ENCODE measurements around the gene TIPARP.

TIPARP gene, protein sequence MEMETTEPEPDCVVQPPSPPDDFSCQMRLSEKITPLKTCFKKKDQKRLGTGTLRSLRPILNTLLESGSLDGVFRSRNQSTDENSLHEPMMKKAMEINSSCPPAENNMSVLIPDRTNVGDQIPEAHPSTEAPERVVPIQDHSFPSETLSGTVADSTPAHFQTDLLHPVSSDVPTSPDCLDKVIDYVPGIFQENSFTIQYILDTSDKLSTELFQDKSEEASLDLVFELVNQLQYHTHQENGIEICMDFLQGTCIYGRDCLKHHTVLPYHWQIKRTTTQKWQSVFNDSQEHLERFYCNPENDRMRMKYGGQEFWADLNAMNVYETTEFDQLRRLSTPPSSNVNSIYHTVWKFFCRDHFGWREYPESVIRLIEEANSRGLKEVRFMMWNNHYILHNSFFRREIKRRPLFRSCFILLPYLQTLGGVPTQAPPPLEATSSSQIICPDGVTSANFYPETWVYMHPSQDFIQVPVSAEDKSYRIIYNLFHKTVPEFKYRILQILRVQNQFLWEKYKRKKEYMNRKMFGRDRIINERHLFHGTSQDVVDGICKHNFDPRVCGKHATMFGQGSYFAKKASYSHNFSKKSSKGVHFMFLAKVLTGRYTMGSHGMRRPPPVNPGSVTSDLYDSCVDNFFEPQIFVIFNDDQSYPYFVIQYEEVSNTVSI

DNA sequence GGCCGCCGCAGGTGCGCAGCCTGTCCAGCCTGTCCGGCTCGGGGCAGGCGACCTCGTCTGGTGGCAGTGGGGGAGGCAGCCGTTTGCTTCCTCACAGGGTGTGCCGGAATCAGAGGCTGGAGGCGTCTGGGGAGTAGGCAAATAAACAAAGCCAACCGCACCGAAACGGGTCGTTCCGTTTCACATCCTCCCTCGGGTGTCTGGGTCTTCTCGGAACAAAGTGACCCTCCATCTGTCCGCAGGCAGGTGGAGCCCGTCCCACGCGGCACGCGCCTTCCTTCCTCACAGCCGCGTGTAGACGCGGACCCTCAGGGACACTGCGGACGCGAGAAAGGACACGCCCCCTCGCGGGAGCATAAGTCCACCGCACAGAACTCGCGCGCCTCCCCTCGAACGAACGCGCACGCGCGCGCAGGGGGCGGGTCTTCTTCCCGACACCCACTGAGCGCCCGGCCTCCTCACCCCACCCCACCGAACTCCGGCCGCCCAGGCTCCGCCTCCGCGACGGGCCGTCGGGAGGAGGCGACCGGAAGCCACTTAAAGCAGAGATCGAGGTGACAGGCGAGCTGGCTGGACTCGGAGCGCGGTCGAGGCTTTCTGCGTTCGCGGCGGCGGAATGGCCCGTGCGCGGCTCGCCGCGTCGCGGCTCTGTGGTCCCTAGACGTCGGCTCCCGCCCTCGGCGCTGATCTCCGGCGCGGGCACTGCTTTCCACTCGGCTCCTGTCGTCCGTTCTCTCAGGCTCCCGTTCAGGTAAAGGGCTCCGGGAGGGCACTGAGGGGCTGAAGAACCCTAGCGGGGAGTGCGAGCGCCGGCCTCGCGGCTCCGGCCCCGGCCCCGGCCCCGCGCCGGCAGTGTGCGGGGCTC is at the start of gene TIPARP:
TIPARP (plus strand) TSS at position 545 of the 865 bp plus-strand sequence. CDS start 3,108 bp downstream, outside the sequence.
- DNase-seq = peak; percentile 100

DNA sequence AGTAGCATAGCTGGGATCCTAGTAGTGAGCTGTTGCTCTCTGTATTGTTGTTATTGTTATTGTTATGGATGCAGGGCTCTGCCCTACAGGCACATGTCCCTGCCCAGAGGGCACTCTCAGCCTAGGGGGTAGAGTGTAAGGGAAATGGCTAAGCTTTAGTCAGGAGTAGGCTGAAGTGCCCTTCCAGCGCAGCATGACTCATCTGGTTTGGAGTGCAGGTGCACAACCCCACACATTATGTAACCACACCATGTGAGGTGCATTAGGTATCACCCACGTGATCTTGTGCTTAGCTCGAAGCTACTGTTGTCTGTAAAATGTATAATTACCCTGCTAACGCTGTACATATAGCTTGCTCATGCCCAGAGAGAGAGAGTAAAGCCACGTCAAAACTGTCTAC is 48.3 kb upstream of the TIPARP start:
- no peak for DNase-seq

DNA sequence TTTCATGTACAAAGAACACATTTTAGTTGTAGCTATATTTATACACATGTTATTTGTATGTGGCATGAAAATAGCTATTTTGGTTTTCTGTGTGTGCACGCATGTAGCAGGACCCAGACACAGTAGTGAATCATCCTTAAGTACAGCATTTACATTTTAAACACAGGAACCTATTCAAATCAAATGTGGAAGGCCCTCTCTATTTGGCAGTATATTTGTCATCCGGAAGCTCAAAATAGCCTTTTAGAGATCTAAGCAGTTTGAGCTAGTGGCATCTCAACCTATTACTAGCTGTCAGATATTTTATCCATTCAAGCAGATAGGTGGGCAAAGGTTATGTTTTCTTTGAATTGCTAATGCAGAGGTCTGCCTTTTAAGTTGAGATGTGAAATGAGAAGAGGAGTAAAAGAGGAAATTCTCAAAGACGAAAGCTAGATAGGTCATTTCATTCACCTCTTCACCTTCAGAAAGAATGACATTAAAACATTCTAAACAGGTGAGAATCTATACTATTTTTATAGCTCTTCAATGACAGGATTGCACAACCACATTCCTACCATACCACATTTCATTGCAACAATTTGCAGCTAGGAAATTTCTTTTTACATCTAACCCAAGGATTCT is 46.3 kb upstream of the TIPARP start:
- DNase-seq = no peak

DNA sequence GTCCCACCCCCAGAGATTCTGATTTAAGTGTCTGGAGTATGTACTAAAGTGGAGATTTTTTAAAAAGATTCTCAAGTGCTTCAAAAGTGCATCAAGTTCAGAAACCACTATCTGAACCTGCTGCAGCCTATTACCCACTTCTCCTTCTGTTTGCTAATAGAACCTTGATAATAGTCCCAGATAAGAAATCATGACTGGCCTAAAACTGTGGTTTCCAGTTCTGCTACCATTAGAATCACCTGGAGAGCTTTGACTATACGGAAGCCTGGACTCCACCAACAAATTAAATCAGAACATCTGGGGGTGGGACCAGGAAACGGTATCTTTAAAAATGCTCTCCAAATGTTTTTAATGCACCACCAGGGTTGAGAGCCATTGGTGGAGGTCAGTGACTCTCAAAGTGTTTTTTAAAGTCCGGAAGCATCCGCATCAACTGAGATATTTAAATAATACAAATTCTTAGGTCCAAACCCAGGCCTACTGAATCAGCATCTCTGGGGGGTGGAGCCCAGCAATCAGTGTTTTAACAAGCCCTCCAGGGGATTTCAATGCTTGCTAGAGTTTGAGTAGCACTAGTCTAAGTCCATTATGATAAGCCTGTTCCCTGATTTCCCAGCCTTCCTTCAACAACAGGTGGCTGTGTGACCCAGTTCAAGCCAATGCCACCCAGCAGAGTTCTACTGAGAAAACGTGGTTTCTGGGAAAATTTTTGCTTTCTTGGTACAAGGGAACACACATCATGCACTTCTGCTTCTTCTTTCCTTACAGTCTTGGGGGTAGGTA is 45.4 kb upstream of the TIPARP start:
- no peak for DNase-seq

DNA sequence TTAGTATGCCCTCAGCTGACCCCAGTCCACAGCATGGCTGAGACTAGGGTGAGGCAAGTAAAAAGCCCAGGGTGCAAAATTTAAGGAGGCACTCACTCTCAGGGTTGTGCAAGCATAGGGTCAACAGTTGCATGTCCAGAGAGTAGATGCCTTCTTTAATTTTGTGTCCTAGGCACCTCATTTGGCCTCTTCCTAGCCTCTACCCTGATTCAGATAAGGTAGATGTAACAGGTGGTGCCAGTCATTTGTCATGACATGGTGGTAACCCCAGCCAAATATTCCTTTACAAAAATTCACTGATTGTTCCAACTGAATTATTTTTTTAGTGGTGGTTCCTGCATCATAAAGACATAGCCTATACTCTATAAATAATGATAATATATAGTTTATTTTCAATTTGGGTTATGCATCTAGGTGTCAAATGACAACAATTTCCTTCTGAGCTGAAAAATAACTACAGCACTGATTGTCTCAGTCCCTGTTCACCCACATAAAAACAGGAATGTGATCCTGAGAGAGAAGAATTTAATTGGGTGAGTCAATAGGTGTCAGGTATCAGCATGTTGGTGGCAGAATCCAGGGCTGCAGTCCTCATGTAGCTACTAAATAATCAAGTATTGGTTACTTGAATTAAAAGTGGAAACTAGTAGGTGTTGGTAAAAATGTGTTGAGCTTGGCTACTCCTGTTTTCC is 44.2 kb upstream of the TIPARP start:
- DNase-seq = no peak

DNA sequence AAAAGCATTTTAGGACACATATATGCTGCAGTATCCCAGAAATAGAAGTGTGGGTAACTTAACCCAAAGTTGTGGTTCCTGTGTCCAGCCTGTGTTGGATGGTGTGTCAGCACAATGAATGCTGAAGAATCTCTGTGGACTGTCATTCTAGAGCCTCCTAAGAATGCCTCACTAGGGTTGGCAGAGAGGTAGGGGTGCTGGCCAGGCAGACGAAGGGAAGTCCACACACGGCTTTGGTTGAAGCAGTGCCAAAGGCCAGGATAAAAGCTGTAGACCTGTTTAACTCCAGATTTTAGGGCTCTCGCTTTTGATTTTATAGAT is 43.7 kb upstream of the TIPARP start:
- DNase-seq = no peak

DNA sequence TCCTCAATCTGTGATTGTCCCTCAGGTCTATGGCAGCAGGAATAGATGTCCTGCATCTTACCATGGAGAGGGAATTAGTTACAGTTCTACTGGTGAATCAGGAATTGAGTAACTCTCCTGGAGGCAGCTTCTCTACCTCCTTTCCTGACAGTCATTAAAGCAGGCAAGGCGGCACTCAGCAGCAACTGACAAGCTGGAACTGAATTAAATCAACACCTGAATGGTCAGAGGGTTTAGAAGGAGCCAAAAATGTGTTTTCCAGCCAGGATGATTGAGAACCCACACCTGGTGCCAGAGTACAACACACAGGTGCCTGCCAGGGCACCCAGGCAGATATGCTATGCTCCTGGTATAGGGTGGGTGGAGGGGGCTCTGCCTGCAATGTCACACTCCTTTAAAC is 43.1 kb upstream of the TIPARP start:
- DNase-seq = no peak

DNA sequence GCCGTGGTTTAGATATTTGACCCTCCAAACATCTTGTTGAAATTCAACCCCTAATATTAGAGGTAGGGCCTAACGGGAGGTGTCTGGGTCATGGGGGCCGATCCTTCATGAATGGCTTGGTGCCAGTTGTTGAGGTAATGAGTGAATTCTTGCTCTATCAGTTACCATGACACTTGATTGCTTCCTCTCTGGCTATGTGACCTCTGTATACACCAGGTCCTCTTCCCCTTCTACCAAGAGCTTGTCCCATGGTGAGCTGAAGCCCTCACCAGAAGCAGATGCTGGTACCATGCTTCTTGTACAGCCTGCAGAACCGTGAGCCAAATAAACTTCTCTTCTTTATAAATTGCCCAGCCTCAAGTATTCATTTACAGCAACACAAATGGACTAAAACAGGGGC is 41.8 kb upstream of the TIPARP start:
- DNase-seq = no peak

DNA sequence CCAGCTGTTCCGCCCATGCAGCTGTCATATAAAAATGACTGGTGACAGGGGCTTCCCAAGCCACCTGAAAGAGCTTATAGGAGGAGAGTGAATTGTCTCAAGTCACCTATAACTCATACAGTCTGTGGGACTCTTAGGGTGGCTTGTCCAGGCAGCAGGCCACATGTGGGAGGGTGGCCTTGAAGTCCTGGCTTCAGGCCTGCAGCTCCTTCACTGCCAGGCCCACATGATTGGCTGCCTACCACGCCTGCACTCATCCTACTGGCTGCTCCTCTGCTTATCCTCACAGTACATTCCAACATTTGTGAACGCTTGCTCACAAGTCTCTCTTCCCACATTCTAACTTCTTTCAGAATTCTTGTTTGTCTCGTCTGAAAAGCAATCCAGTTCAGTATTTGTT is 41.1 kb upstream of the TIPARP start:
- DNase-seq = no peak

DNA sequence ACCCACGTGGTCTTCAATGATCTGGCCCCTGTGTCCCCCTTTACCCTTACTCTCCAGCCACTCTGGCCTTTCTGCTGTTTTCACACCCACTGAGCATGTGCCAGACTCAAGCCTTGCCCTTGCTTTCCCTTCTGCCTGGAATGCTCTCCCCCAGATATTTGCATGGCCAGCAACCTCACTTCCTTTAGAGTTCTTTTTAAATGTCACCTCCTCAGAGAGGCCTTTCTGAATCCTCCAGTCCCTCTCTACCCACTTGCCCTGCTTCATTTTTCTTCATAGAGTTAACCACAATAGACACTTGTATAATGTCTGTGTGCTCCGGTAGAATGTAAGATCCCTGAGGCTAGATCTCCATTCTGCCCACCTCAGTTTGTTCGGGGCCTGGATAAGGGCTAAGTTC is 39.4 kb upstream of the TIPARP start:
- no peak for DNase-seq

DNA sequence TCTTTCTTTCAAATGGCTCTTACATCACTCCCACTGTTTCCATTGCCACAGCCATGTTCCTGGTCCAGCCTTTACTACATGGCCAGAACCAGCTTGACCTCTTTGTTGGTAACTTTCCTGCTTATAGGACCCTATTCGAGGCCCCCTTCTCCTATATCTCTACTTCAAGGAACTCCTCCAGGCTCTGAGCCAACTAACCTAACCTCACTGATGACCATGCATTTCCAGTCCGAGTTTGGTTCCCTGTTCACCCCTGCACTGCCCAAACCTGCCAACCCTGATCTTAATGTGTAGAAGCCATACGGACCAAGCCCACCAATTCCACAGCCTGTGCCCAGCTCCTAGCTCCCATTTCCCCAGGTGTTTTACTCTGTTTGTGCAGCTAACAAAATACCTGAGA is 38.4 kb upstream of the TIPARP start:
- no peak for DNase-seq

DNA sequence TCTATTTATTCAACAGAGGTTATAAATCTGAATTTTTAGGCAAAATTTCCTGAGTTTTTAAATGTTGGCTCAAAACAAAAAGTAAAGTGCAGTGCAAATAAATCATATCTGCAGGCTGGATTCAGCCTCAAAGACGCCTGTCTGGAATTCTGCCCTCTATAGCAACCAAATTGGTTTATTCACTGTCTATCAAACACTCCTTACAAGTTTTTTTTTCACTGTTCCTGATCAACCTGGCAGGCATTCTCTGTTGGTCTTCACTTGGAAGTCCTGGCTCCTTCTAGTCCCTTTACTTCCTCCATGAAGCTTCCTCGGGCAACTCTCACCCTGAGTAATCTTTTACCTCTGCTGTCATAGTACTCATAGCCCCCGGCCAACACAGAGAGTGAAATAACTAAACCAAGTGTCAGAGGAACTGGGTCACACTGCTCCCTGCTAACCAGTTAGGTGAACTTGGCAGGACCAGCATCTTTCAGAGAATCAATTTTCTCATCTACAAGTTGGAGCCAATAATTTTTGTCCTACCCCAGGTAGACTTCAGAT is 36.8 kb upstream of the TIPARP start:
- DNase-seq = no peak

DNA sequence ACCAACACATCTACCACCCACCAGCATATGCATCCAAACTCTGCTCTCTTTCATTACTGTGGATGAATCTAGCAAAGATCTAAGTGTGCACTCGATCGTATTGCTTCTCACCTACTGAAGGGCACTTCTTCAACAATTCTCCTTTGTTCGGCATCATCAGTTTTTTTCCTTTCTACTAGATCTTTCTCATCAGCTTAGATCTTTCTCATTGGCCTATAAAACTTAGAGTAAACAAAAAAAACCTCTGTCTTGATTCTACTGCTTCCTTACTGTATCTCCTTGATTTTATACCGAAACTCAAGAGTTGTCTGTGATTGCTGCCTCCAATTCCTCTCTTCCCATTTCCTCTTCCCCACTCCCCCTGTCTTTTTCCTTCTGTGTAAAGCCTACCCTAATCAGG is 36.1 kb upstream of the TIPARP start:
- DNase-seq = no peak

DNA sequence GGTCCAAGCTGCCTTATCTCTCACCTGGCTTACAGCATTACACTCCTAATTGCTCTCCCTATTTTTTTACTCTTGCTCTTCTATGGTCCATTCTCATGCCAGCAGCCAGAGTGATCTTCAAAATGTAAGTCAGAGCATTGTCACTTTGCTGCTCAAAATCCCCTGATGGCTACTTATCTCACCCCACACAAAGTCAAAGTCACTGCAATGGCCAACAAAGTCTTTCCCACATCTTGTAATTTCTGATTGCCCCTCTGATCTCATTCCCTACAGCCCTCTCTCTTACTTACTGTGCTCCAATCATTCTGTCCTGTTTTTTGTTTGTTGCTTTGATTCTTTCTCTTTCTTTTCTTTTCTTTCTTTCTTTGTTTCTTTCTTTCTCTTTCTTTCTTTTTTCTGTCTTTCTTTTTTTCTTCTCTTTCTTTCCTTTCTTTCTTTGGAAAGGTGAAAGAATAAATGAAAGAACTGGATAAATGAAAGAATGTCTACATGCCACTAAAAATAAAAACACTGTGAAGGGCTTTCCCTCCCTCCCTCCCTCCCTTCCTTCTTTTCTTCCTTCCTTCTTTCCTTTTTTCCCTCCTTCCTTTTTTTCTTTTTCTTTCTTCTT is 34.9 kb upstream of the TIPARP start:
- no peak for DNase-seq

DNA sequence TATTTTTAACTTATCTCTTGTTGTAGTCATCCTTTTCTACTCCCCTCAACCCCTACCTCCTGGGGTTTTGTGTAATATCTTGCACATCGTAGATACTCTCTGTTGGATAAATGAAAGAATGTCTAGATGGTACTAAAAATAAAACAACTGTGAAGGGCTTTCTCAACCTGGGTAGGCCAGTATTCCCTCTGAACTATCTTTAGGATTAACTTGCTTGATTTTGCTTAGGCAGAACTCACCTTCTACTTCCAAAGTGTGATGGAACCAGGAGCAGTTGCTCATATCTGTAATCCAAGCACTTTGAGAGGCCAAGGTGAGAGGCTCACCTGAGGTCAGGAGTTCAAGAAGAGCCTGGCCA is 32.8 kb upstream of the TIPARP start:
- no peak for DNase-seq

DNA sequence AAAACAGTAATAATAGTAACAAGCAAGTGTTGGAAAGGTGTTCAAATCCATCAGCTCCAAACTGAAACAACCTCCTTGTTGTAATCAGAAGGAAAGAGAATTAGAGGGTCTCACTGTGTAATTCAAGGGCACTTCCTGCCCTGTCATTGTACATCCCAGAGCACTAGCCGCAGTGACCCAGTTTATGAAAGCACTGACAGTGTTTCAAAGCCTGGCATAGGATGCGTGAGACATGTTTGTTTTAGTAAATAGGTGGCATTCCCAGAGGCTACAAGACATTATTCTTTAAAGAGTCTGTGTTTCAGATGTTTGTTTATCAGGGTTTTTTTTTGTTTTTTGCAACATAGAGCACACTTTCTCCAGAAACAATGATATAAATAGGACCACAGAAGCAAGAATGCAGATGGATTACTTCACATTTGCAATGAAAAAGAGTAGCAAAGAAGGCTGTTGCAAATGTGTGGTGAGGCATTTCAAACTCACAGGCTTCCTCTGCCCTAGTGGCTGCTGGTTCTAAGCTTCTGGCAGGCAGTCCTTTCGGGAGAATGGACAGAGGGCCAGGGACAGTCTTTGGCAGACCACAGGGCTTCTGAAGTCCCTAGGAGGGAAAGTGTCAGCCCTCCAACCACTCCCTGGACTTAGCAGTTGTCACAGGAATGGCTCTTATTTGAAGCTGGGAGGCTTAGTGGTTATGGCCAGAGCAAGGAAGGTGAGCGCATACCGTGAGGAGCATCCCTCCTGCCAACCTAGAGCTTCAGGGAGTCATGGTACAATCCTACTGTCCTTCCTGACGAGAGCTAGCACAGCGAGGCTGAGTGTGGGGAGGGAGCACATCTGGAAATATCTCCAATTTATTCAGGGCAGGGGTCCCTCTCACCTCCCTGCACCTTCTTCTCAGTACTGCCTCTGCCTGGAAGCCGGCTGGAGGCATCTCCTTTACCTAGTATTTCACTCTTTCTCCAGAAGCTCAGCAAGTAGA is 31.4 kb upstream of the TIPARP start:
- DNase-seq = no peak

DNA sequence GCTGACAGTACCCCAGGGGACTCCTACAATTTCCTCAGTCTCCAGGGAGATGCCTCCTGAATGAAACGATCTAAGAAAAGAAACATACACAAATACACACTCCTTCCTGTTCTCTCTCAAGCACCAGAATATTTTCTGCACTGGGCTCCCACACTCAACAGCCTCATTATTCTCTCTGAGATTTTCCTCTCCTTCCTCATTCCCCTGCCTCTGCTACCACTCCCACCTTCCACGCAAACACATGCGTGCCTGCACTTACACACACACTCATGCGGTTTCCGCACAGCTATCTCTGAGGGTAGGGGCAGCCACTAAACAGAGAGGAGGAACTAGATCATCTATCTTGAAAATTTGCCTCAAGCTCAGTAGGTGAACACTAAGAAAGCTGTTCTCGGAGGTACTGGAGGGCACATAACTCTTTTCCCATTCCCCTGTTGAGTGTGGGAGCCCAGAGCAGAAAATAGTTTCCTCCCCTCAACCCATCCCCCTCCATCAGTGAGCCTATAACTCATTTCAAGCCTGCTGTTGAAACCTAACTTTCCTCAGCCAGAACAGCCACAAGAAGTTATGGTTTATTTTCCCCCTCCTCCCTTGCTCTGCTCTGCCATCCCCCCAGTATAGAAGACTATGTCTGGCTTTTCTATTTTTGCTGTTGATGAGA is 30.5 kb upstream of the TIPARP start:
- DNase-seq = no peak

DNA sequence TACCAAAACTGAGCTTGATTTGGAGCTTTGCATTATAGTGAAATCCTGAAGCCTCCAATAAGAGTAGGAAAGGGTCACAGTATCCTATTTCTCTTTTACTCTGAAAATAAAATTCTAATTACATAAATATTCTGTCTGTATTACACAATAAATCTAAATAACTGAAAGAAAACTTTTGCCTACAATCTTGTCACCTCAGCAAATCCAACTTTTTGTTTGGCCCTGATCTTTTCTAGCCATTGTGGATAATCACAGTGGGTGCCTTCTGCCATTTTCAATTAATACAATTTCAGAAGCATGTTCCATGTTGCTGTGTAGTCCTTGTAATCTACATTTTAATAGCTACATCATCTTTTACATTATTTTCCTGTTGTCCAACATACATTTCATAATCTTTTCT is 29.4 kb upstream of the TIPARP start:
- no peak for DNase-seq

DNA sequence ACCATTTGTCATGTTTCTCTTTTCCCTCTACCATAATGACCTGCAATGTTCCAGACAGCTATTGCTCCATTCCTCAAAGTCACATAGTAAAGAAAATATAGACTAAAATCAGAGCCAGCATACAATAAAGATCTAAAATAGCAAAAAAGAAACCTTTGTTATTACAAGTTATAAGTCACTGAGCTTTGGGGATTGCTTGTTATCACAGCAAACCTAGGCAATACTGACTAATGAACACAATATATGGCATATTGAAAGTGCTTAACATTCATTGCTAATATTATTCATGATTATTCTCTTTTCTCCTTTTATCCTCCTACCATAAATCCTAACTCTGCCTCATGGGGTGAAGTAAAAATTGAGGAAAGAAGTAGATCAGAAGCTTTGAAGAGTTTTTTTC is 27.4 kb upstream of the TIPARP start:
- DNase-seq = no peak
